Spleen (tissue), 13 donors: ENCODE results near the gene TBC1D13. TPM values are rescaled to one million over a fixed set of nuclear protein-coding genes. Genes with fewer than 3 reads are reported as not detected.

Experiments
- DNase-seq: peaks from one replicate; pipeline ENCODE4 v3.0.0-alpha.2; 2020
- H3K27ac ChIP-seq, 8 donors: fragments of 200-600 bp; sonication (generic) in 7 of 8; 1 replicate in 4 of 8; 2 replicates in 4 of 8; pipeline versions ENCODE4 v1.5.0 to v1.8.0; 2016 to 2021; ENCODE audit warnings: inconsistent platforms in 4 of 8, mild to moderate bottlenecking in 4 of 8, moderate library complexity in 1 of 8
- H3K27me3 ChIP-seq, 7 donors: fragments of 200-600 bp; sonication (generic) in 6 of 7; replicated peaks in 1 of 7; 1 replicate in 4 of 7; 2 replicates in 3 of 7; pipeline versions ENCODE4 v1.5.0 to v1.8.0; 2016 to 2021; ENCODE audit warnings: inconsistent platforms in 3 of 7, mild to moderate bottlenecking in 1 of 7
- H3K36me3 ChIP-seq, 6 donors: fragments of 200-600 bp; sonication (generic) in 5 of 6; 1 replicate in 4 of 6; 2 replicates in 2 of 6; pipeline versions ENCODE4 v1.5.0 to v1.8.0; 2016 to 2021; ENCODE audit warnings: inconsistent platforms in 2 of 6
- H3K4me1 ChIP-seq, 6 donors: fragments of 200-600 bp; sonication (generic) in 5 of 6; 1 replicate in 3 of 6; 2 replicates in 3 of 6; pipeline versions ENCODE4 v1.5.0 to v1.8.0; 2016 to 2021; ENCODE audit warnings: inconsistent platforms in 3 of 6
- H3K4me3 ChIP-seq, 8 donors: fragments of 200-600 bp; sonication (generic) in 7 of 8; 1 replicate in 4 of 8; 2 replicates in 4 of 8; pipeline versions ENCODE4 v1.5.0 to v1.8.0; 2016 to 2021; ENCODE audit warnings: inconsistent platforms in 4 of 8, mild to moderate bottlenecking in 4 of 8, moderate library complexity in 2 of 8
- H3K9me3 ChIP-seq, 8 donors: fragments of 200-600 bp; sonication (generic) in 7 of 8; 1 replicate in 4 of 8; 2 replicates in 4 of 8; pipeline versions ENCODE4 v1.5.0 to v1.8.0; 2016 to 2021; ENCODE audit warnings: inconsistent platforms in 4 of 8
- CTCF ChIP-seq, 11 experiments: fragments of 200-600 bp in 7 of 11; fragments of 450-650 bp in 4 of 11; sonication (generic) in 4 of 11; IDR thresholded peaks in 8 of 11; conservative IDR thresholded peaks in 3 of 11; 1 replicate in 7 of 11; 2 replicates in 4 of 11; pipeline versions ENCODE4 v1.4.0 to v1.8.0; 2016 to 2021; ENCODE audit warnings: antibody characterized with exemption in 11 of 11, inconsistent platforms in 4 of 11, mild to moderate bottlenecking in 1 of 11
- POLR2A ChIP-seq, 3 donors: fragments of 450-650 bp; IDR thresholded peaks; one replicate each; pipeline ENCODE4 v1.5.1; 2017; ENCODE audit warnings: antibody characterized with exemption in 3 of 3, mild to moderate bottlenecking in 1 of 3
- POLR2AphosphoS5 ChIP-seq, 3 donors: sonication (generic); formaldehyde crosslinking; IDR thresholded peaks; one replicate each; pipeline ENCODE4 v1.5.1; 2017; ENCODE audit warnings: antibody characterized with exemption in 3 of 3
- WGBS, 5 donors: extraction: QIAGEN DNeasy Blood & Tissue Kit in 3 of 5; methylation state at CpG; one replicate each; pipeline versions ENCODE4 v1.1.5 to v1.1.7; 2013 to 2018; 5-methylcytosine and 5-hydroxymethylcytosine counted together
- intact Hi-C: fragments of 100-400 bp; cut with DNase I; formaldehyde crosslinking; loops from one replicate; pipeline ENCODE4 v1.15.0; 2023; ENCODE audit warnings: low total_unique reads
- long read RNA-seq, 2 donors: transcript quantifications; one replicate each; lab custom pipeline, GENCODE V29; 2026
- polyA plus RNA-seq, 3 donors: library from polyadenylated mRNA; stranded (reverse); fragments of 200-250 nt; gene quantifications; one replicate each; pipeline ENCODE4 v1.2.1, GENCODE V29; 2013
- total RNA-seq, 7 donors: library from RNA; depleted of rRNA in 3 of 7; stranded (reverse); fragments of >200 nt in 3 of 7; fragmentation: NEBNext Ultra II Directional in 4 of 7; extraction: Animal tissue kit (Norgen Biotek cat#: 25700) in 4 of 7; gene quantifications; one replicate each; pipeline versions ENCODE4 v1.1.0 to v1.2.1, GENCODE V29; 2016 to 2021
- donor health status: healthy with polysubstance abuse.
- donor health status: DM: no; HTN: no; CAD: no; lungs with moderate emphysema.
- donor health status: DM: no; HTN: no; CAD: no.
- donor health status: Bipolar disorder and iron deficiency.
- donor health status: healthy.
- donor health status: DM: no; HTN: no; CAD: no.
- donor health status: DM: yes; HTN: yes; CAD: no.

The TBC1D13 gene
- total RNA-seq (10 to 100 TPM; 19.9 to 34.2 (median 27.7) TPM), polyA plus RNA-seq (10 to 100 TPM; 10.8 to 19.6 (median 16.8) TPM)
- long read RNA-seq, donor 1, transcript TBC1D13-202 (12 exons, 3,906 nt): major isoform, 6 of 6 reads
- long read RNA-seq, donor 1, partial matches to known transcripts: 0 of 6 reads
- long read RNA-seq, donor 1, other reads (novel, unspliced or antisense): 0 of 6 reads
- long read RNA-seq, donor 2, partial matches to known transcripts: 0 of 2 reads
- long read RNA-seq, donor 2, other reads (novel, unspliced or antisense): 0 of 2 reads

- peak; percentile 89 to 93 (median 91) for TF ChIP-seq POLR2AphosphoS5 (IDR thresholded peaks at IDR 0.05)
- peak in 3 of 11 experiments; percentile 10 to 34 (median 21) for TF ChIP-seq CTCF (IDR thresholded peaks at IDR 0.05 in 8 of 11, conservative IDR thresholded peaks at IDR 0.05 in 3 of 11)
- peak in 1 of 3 donors; percentile 47 for TF ChIP-seq POLR2A (IDR thresholded peaks at IDR 0.05)
- H3K36me3 ChIP-seq: peaks cover 0 to 38% (median 17%) of the 10 kb centered on the region in 6 donors
- no peaks in the 10 kb centered on the region for H3K27me3 ChIP-seq
- H3K4me1 ChIP-seq: peaks cover 9 to 60% (median 26%) of the 10 kb centered on the region in 6 donors
- peak within 1 kb of the TSS; percentile 69 to 92 (median 89) for H3K27ac ChIP-seq
- DNase-seq: peak; percentile 97
- H3K4me3 ChIP-seq: peak within 1 kb of the TSS; percentile 51 to 99 (median 97)
- WGBS, 5 donors: 7 to 17% (median 8%) methylated on average over 27 to 64 of the region's 64 CpGs
- peaks cover 0 to 5% (median under 1%) of the 10 kb centered on the region in 8 donors for H3K9me3 ChIP-seq
- intact Hi-C loops: no loop called here
Observed at GRCh38 chr9:128786681-128787601, at the start of gene TBC1D13. Gene TBC1D13, plus strand, starts transcription at chr9:128787253. Its CDS starts 101 bp downstream, at chr9:128787354.

- Histone ChIP-seq H3K36me3 (peaks cover 2 to 73% (median 35%) of the 10 kb centered on the region in 6 donors), H3K27me3 (no peaks in the 10 kb centered on the region), H3K4me3 (no peak overlapping the region), H3K9me3 (no peaks in the 10 kb centered on the region), H3K27ac (no peak overlapping the region), H3K4me1 (no peaks in the 10 kb centered on the region)
- TF ChIP-seq POLR2AphosphoS5 (IDR thresholded peaks at IDR 0.05) (peak in 2 of 3 donors; percentile 12 to 58), CTCF (IDR thresholded peaks at IDR 0.05 in 8 of 11, conservative IDR thresholded peaks at IDR 0.05 in 3 of 11) (no peak), POLR2A (IDR thresholded peaks at IDR 0.05) (no peak)
- DNase-seq: no peak
- intact Hi-C loops: no loop called here
- 85 to 91% (median 86%) methylated on average over 19 to 20 of the region's 20 CpGs for WGBS, 5 donors
Observed at GRCh38 chr9:128742401-128742800, 44.7 kb upstream of the TBC1D13 start.

- H3K36me3 ChIP-seq: peaks cover 2 to 73% (median 36%) of the 10 kb centered on the region in 6 donors
- no peaks in the 10 kb centered on the region for H3K9me3 ChIP-seq
- no peak overlapping the region for H3K4me3 ChIP-seq
- H3K27ac ChIP-seq: no peak overlapping the region
- DNase-seq: no peak
- H3K27me3 ChIP-seq: no peaks in the 10 kb centered on the region
- H3K4me1 ChIP-seq: no peaks in the 10 kb centered on the region
- TF ChIP-seq CTCF (IDR thresholded peaks at IDR 0.05 in 8 of 11, conservative IDR thresholded peaks at IDR 0.05 in 3 of 11) (no peak), POLR2AphosphoS5 (IDR thresholded peaks at IDR 0.05) (no peak)
- intact Hi-C loops: no loop called here
- 90 to 100% (median 100%) methylated on average over 1 of the region's 1 CpG for WGBS, 5 donors
Observed at GRCh38 chr9:128743421-128743820, 43.6 kb upstream of the TBC1D13 start.

GRCh38 chr9:128747241-128747640 lies 39.8 kb upstream of the TBC1D13 start:
- no peaks in the 10 kb centered on the region for H3K4me1 ChIP-seq
- intact Hi-C loops: no loop called here
- no peak overlapping the region for H3K27ac ChIP-seq
- H3K9me3 ChIP-seq: no peaks in the 10 kb centered on the region
- 72 to 96% (median 86%) methylated on average over 1 of the region's 1 CpG for WGBS, 5 donors
- no peak overlapping the region for H3K4me3 ChIP-seq
- no peaks in the 10 kb centered on the region for H3K27me3 ChIP-seq
- no peak for DNase-seq
- TF ChIP-seq POLR2A (IDR thresholded peaks at IDR 0.05) (no peak), POLR2AphosphoS5 (IDR thresholded peaks at IDR 0.05) (no peak), CTCF (IDR thresholded peaks at IDR 0.05 in 8 of 11, conservative IDR thresholded peaks at IDR 0.05 in 3 of 11) (no peak)
- peaks cover 0 to 70% (median 30%) of the 10 kb centered on the region in 6 donors for H3K36me3 ChIP-seq
